HG03378 (cell line): ENCODE measurements around the gene ADCK2.
"Not testable (repeated sequence)": the region's sequence is repeated elsewhere in the genome, so short reads cannot be mapped to it uniquely, and the experiment has no call there.

Source experiments
- ATAC-seq: cut with Tn5 transposase; IDR thresholded peaks from one replicate; pipeline ENCODE4 v1.9.1; 2021; ENCODE audit warnings: mild to moderate bottlenecking, moderate library complexity; ENCODE audit not compliant: unreplicated experiment

ADCK2 gene

GRCh38 chr7:140734096-140734495 lies 61.4 kb downstream of the ADCK2 start:
- ATAC-seq: no peak

GRCh38 chr7:140734729-140735128 lies 62.0 kb downstream of the ADCK2 start:
- ATAC-seq: no peak

GRCh38 chr7:140738280-140738679 lies 65.5 kb downstream of the ADCK2 start:
- ATAC-seq: no peak

- ATAC-seq: not testable (repeated sequence)
These were observed 70.5 kb downstream of the ADCK2 start for GRCh38 chr7:140743255-140743654.

- ATAC-seq: no peak
These were observed 71.3 kb downstream of the ADCK2 start for GRCh38 chr7:140744005-140744404.
